DOHH2 (cell line): ENCODE results near the gene RAB27B.
"Not testable (repeated sequence)": the region's sequence is repeated elsewhere in the genome, so short reads cannot be mapped to it uniquely, and the experiment has no call there.

ENCODE experiments used
- H3F3A ChIP-seq: fragments of 200-600 bp; sonication (generic), shearing (Covaris generic); 2 replicates; pipeline ENCODE4 v1.6.0; 2016; ENCODE audit warnings: antibody characterized with exemption, mild to moderate bottlenecking; ENCODE audit not compliant: control insufficient read depth, insufficient read depth
- H3K27ac ChIP-seq: fragments of 200-600 bp; sonication (generic); 2 replicates; pipeline ENCODE4 v1.5.1; 2014; ENCODE audit warnings: low read depth, mild to moderate bottlenecking, low read length, moderate library complexity
- H3K27me3 ChIP-seq: fragments of 200-600 bp; sonication (generic); 2 replicates; pipeline ENCODE4 v1.6.1; 2014; ENCODE audit warnings: mild to moderate bottlenecking, low read length, mixed read lengths; ENCODE audit not compliant: control insufficient read depth
- H3K36me3 ChIP-seq: fragments of 200-600 bp; sonication (generic); 2 replicates; pipeline ENCODE4 v1.6.1; 2014; ENCODE audit warnings: mild to moderate bottlenecking, low read length, moderate library complexity, mixed read lengths; ENCODE audit not compliant: control insufficient read depth
- H3K4me1 ChIP-seq: fragments of 200-600 bp; sonication (generic); 2 replicates; pipeline ENCODE4 v1.6.1; 2014; ENCODE audit warnings: mild to moderate bottlenecking, low read length, mixed read lengths; ENCODE audit not compliant: control insufficient read depth
- H3K4me2 ChIP-seq: fragments of 200-600 bp; sonication (generic); 2 replicates; pipeline ENCODE4 v1.6.0; 2014; ENCODE audit warnings: mild to moderate bottlenecking, low read length, moderate library complexity
- H3K4me3 ChIP-seq: fragments of 200-600 bp; sonication (generic); 2 replicates; pipeline ENCODE4 v1.5.1; 2014; ENCODE audit warnings: mild to moderate bottlenecking, low read length, mixed read lengths
- H3K79me2 ChIP-seq: fragments of 200-600 bp; sonication (generic); 2 replicates; pipeline ENCODE4 v1.6.1; 2014; ENCODE audit warnings: mild to moderate bottlenecking, low read length, mixed read lengths; ENCODE audit not compliant: control insufficient read depth
- H3K9me2 ChIP-seq: fragments of 200-600 bp; sonication (generic); replicated peaks from 2 replicates; pipeline ENCODE4 v1.6.1; 2014; ENCODE audit warnings: mild to moderate bottlenecking, low read length, mixed read lengths; ENCODE audit not compliant: control insufficient read depth
- H3K9me3 ChIP-seq: fragments of 200-600 bp; sonication (generic); 2 replicates; pipeline ENCODE4 v1.6.1; 2014; ENCODE audit warnings: antibody characterized with exemption, low read length, mixed read lengths; ENCODE audit not compliant: control insufficient read depth, insufficient read depth
- H4K20me1 ChIP-seq: fragments of 200-600 bp; sonication (generic); 2 replicates; pipeline ENCODE4 v1.6.0; 2014; ENCODE audit warnings: low read depth, mild to moderate bottlenecking, antibody characterized with exemption, low read length, moderate library complexity; ENCODE audit not compliant: control insufficient read depth, insufficient read depth
- EZH2phosphoT487 ChIP-seq: fragments of 200-600 bp; sonication (generic); IDR thresholded peaks from 2 replicates; pipeline ENCODE4 v1.6.1; 2017; ENCODE audit warnings: borderline replicate concordance, mild to moderate bottlenecking, antibody characterized with exemption, low read length, moderate library complexity, mixed read lengths
- TF ChIP-seq, protein P1 (sequence below): fragments of 200-600 bp; sonication (generic); IDR thresholded peaks from one replicate; pipeline ENCODE4 v1.5.1; 2014; ENCODE audit warnings: antibody characterized with exemption, mild to moderate bottlenecking, low read depth, low read length; ENCODE audit not compliant: poor library complexity, severe bottlenecking

RAB27B gene

DNA sequence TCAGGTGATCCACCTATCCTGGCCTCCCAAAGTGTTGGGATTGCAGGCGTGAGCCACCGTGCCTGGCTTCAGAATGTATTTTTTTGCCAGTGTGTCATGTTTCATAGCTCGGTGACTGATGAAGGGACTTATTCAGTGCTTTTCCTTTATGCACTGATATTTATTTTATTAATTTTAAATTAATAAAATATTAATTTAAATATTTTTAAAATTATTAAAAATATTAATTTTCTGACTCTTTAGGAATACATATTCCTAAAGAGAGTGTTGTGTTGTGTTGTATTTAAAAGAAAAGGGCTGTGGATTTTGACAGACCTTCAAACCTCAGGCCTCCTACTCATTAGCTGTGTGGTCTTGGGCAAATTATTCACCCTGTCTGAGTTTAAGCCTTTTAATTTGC is 22.3 kb downstream of the RAB27B start:
- Histone ChIP-seq H3K27me3 (no peaks in the 10 kb centered on the region), H3K4me3 (no peak overlapping the region), H3K4me1 (no peaks in the 10 kb centered on the region), H4K20me1 (no peaks in the 10 kb centered on the region), H3K36me3 (no peaks in the 10 kb centered on the region), H3K4me2 (no peak overlapping the region), H3F3A (no peaks in the 10 kb centered on the region), H3K9me2 (no peaks in the 10 kb centered on the region), H3K27ac (no peak overlapping the region), H3K79me2 (no peaks in the 10 kb centered on the region), H3K9me3 (no peaks in the 10 kb centered on the region; the same call in 1 of the 2 replicates)
- TF ChIP-seq, protein P1, sequence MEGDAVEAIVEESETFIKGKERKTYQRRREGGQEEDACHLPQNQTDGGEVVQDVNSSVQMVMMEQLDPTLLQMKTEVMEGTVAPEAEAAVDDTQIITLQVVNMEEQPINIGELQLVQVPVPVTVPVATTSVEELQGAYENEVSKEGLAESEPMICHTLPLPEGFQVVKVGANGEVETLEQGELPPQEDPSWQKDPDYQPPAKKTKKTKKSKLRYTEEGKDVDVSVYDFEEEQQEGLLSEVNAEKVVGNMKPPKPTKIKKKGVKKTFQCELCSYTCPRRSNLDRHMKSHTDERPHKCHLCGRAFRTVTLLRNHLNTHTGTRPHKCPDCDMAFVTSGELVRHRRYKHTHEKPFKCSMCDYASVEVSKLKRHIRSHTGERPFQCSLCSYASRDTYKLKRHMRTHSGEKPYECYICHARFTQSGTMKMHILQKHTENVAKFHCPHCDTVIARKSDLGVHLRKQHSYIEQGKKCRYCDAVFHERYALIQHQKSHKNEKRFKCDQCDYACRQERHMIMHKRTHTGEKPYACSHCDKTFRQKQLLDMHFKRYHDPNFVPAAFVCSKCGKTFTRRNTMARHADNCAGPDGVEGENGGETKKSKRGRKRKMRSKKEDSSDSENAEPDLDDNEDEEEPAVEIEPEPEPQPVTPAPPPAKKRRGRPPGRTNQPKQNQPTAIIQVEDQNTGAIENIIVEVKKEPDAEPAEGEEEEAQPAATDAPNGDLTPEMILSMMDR, result no peak
- TF ChIP-seq EZH2phosphoT487, result no peak

DNA sequence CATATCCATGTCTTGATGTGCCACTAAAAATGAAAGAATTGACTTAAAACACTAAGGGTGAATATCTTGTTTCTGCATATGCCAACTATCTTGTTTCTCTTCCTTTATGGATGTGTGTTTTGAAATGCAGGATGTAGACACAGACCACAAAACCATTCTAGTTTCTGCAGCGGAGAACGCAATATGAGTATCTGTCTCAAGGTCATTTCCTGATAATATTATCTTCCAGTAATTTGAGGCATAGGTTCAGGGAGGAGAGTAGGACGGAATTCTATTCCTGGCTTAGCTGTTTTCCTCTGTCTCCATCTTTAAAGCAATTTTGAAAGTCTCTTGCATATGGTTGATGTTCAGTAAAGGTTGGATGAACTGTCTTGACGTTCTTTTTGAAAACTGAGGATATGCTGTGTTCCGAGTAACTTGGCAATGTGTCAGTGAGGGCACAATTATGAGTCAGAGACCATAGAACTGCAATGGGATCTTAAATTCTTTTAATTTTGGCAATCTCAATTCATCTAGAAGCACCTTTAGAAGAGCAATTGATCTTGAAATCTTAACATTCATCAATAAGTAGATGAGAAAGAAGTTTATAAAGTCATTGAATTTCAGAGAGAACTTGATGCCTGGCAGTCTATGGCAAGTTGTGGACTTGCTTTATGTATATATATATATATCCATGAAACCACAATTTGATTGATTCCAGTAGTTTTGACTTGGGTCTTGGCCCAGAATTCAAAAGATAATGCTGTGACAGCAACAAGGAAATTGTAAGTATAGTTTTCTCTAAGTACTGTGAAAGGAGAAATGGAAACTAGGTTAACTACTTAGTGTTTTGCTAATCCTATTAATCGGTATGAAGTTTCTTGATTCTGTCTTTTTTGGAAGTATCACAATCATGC is 24.8 kb downstream of the RAB27B start:
- Histone ChIP-seq H3K79me2 (no peaks in the 10 kb centered on the region), H3K4me2 (no peak overlapping the region), H3K4me1 (no peaks in the 10 kb centered on the region), H3F3A (no peaks in the 10 kb centered on the region), H3K9me3 (no peaks in the 10 kb centered on the region; the same call in 1 of the 2 replicates), H3K36me3 (no peaks in the 10 kb centered on the region), H3K4me3 (no peak overlapping the region), H3K27ac (no peak overlapping the region), H3K9me2 (no peaks in the 10 kb centered on the region), H3K27me3 (no peaks in the 10 kb centered on the region), H4K20me1 (no peaks in the 10 kb centered on the region)
- TF ChIP-seq EZH2phosphoT487, result no peak
- TF ChIP-seq, protein P1, result no peak

DNA sequence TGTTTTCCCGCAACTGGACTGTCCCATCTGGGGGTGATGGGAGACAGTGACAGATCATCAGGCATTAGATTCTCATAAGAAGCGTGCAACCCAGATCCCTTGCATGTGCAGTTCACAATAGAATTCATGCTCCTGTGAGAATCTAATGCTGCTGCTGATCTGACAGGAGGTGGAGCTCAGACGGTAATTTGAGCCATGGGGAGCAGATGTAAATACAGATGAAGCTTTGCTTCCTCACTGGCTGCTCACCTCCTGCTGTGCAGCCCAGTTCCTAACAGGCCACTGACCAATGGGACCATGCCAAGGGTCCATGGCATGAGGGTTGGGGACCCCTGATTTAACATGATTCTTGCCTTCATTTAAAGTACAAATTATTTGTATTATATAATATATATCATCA is 26.8 kb downstream of the RAB27B start:
- H3F3A ChIP-seq, H3K79me2 ChIP-seq, H3K27me3 ChIP-seq, H3K27ac ChIP-seq, H3K4me2 ChIP-seq, H3K4me1 ChIP-seq, H3K9me2 ChIP-seq, H4K20me1 ChIP-seq, H3K4me3 ChIP-seq, H3K9me3 ChIP-seq, H3K36me3 ChIP-seq: not testable (repeated sequence)

DNA sequence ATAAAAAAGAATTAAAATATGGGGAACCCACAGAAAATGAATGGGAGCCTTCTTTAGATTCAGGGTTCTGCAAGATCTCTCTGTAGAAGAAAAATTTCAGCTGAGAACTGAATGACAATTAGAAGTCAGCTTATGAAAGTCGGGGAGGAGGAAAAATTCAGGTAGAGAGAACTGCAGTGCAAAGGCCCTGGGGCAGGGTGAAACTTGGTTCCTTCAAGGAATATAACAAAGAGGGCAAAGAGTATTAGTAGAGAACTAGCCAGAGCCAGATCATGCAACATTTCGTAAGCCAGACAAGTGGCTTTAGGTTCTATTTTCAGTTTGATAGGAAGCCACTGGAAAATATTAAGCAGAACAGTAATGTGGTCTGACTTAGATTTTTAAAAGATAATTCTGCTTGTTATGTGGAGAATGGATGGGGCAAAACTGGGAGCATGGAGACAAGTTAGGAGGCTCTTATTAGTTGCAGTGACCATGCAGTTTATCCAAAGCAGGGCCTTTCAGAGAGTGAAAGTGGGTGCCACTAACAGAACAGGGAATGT is 27.9 kb downstream of the RAB27B start:
- no peaks in the 10 kb centered on the region for H4K20me1 ChIP-seq
- no peak overlapping the region for H3K4me2 ChIP-seq

More for the DNA sequence above, 27.9 kb downstream of the RAB27B start:
- Histone ChIP-seq H3F3A (no peaks in the 10 kb centered on the region), H3K4me3 (no peak overlapping the region), H3K27me3 (no peaks in the 10 kb centered on the region), H3K27ac (no peak overlapping the region), H3K36me3 (no peaks in the 10 kb centered on the region), H3K79me2 (no peaks in the 10 kb centered on the region), H3K4me1 (no peaks in the 10 kb centered on the region), H3K9me2 (no peaks in the 10 kb centered on the region), H3K9me3 (no peaks in the 10 kb centered on the region; the same call in 1 of the 2 replicates)
- no peak for TF ChIP-seq EZH2phosphoT487
- TF ChIP-seq, protein P1, result no peak
